HepG2 (cell line): ENCODE results near the gene PPAT. TPM values are rescaled to one million over a fixed set of nuclear protein-coding genes. Genes with fewer than 3 reads are reported as not detected.

Experiments used
- AHR ChIP-seq: IDR thresholded peaks from 2 replicates; pipeline ENCODE4 v1.6.1; 2018; ENCODE audit warnings: missing genetic modification reagents, missing compliant biosample characterization
- CHCHD3 ChIP-seq: sonication (generic); formaldehyde crosslinking; IDR thresholded peaks from 2 replicates; pipeline ENCODE4 v1.8.0; 2022; ENCODE audit warnings: mild to moderate bottlenecking, missing genetic modification reagents, moderate library complexity
- ESRRA ChIP-seq: sonication (generic); formaldehyde crosslinking; IDR thresholded peaks from 2 replicates; pipeline ENCODE4 v1.5.1; 2020; ENCODE audit warnings: mild to moderate bottlenecking, low read depth, missing genetic modification reagents
- FOSL1 ChIP-seq: sonication (generic); formaldehyde crosslinking; IDR thresholded peaks from 2 replicates; pipeline ENCODE4 v1.9.0; 2021; ENCODE audit warnings: missing genetic modification reagents, borderline replicate concordance
- MTA3 ChIP-seq: sonication (generic); formaldehyde crosslinking; IDR thresholded peaks from 2 replicates; pipeline ENCODE4 v1.4.0; 2020; ENCODE audit warnings: missing genetic modification reagents
- NCOA5 ChIP-seq: sonication (generic); formaldehyde crosslinking; IDR thresholded peaks from 2 replicates; pipeline ENCODE4 v1.4.0; 2020; ENCODE audit warnings: missing genetic modification reagents
- NR2F2 ChIP-seq: IDR thresholded peaks from 2 replicates; pipeline ENCODE4 v1.6.1; 2012; ENCODE audit warnings: low read depth, inconsistent platforms, borderline replicate concordance
- POGZ ChIP-seq: sonication (generic); formaldehyde crosslinking; IDR thresholded peaks from 2 replicates; pipeline ENCODE4 v1.4.0; 2020; ENCODE audit warnings: mild to moderate bottlenecking, missing genetic modification reagents
- RARG ChIP-seq: sonication (generic); formaldehyde crosslinking; IDR thresholded peaks from 2 replicates; pipeline ENCODE4 v1.4.0; 2020; ENCODE audit warnings: low read depth, mild to moderate bottlenecking, missing genetic modification reagents
- RELA ChIP-seq: sonication (generic); formaldehyde crosslinking; IDR thresholded peaks from 2 replicates; pipeline ENCODE4 v1.4.0; 2020; ENCODE audit warnings: missing genetic modification reagents
- SIN3B ChIP-seq: fragments of 150-350 bp; IDR thresholded peaks from 2 replicates; pipeline ENCODE4 v1.6.1; 2014; ENCODE audit warnings: low read length
- TRIM24 ChIP-seq: sonication (generic); formaldehyde crosslinking; IDR thresholded peaks from 2 replicates; pipeline ENCODE4 v1.8.0; 2022; ENCODE audit warnings: mild to moderate bottlenecking, missing genetic modification reagents
- ZNF605 ChIP-seq: sonication (generic); formaldehyde crosslinking; IDR thresholded peaks from 2 replicates; pipeline ENCODE4 v1.8.0; 2022; ENCODE audit warnings: mild to moderate bottlenecking, missing genetic modification reagents
- ZNF652 ChIP-seq: IDR thresholded peaks from 2 replicates; pipeline ENCODE4 v1.6.1; 2016; ENCODE audit warnings: low read depth, borderline replicate concordance
- ZSCAN20 ChIP-seq: sonication (generic); formaldehyde crosslinking; IDR thresholded peaks from 2 replicates; pipeline ENCODE4 v1.4.0; 2020; ENCODE audit warnings: missing genetic modification reagents, mild to moderate bottlenecking, borderline replicate concordance
- ZSCAN29 ChIP-seq: sonication (generic); formaldehyde crosslinking; conservative IDR thresholded peaks from 2 replicates; pipeline ENCODE4 v1.4.0; 2020; ENCODE audit warnings: mild to moderate bottlenecking, missing genetic modification reagents
- polyA plus RNA-seq, 8 experiments: library from polyadenylated mRNA; depleted of rRNA in 3 of 8; stranded (reverse) in 7 of 8; unstranded in 1 of 8; fragments of >200 nt; fragmentation: Illumina TruSeq in 4 of 8; extraction: Trizol in 4 of 8; gene quantifications; 2 replicates each; pipeline versions ENCODE4 v1.2.1 to v1.2.3, GENCODE V29; 2011 to 2016; ENCODE audit warnings: low read depth in 4 of 8, missing spikeins in 1 of 8, mixed read lengths in 1 of 8; ENCODE audit not compliant: insufficient read depth in 1 of 8
- total RNA-seq, 5 experiments: library from RNA; depleted of rRNA; stranded (reverse); fragments of >200 nt; fragmentation: Illumina TruSeq; extraction: Trizol; gene quantifications; 2 replicates each; pipeline ENCODE4 v1.2.3, GENCODE V29; 2016; ENCODE audit warnings: low read depth in 1 of 5
- TF ChIP-seq, protein P1 (sequence below): sonication (generic); formaldehyde crosslinking; IDR thresholded peaks from 2 replicates; pipeline ENCODE4 v1.5.1; 2020; ENCODE audit warnings: mild to moderate bottlenecking, missing genetic modification reagents, moderate library complexity
- TF ChIP-seq, protein P2 (sequence below): IDR thresholded peaks from 2 replicates; pipeline ENCODE4 v1.6.1; 2016; ENCODE audit warnings: mild to moderate bottlenecking, missing biosample characterization, missing genetic modification reagents
- TF ChIP-seq, protein P3 (sequence below): sonication (generic); formaldehyde crosslinking; IDR thresholded peaks from 2 replicates; pipeline ENCODE4 v1.4.0; 2020; ENCODE audit warnings: missing genetic modification reagents, mild to moderate bottlenecking, borderline replicate concordance
- TF ChIP-seq, protein P4 (sequence below): sonication (generic); formaldehyde crosslinking; conservative IDR thresholded peaks from 2 replicates; pipeline ENCODE4 v1.4.0; 2020; ENCODE audit warnings: mild to moderate bottlenecking, missing genetic modification reagents, moderate library complexity

PPAT gene
- total and polyA plus RNA-seq, 2 of the 13 experiments (the other 11 are each of a cell fraction or from before 2014, with no cell fraction given), result 16.9 to 62.6 TPM

DNA sequence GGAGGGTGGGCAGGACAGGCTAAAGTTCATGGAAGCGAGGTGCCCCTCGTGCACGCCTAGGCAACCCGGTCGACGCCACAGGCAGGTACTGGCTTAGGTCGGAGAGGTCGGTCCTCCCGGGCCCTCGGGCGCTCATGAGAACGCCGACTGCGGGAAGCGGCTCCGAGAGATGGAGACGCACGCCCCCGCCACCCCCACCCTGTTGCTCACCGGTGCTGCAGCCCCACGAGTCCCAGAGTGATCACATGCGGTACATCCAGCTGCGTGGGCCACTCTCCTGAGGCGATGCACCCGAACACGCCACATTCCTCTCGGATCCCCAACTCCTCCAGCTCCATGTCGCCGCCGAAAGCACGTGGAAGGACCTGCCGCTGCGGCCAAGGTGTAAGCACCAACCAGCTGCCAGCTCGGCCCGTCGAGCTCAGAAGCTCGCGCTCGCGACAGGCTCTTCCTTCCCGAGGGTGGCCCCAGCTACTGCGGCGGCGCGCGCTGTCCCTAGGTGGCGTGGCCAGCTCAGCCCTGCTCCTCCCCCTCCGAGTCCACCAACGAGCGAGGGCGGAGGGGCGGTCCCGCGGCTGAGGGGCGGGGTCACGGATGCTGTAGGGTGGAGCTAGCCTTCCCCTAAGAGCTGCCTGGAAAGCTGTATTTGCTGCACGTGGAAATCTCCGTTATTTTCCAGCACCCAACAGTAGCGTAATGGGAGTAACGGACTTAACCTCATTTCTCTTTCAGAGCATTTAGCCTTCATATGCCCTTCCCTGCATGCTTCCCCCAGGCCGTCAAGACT is at the start of gene PPAT (continued):
- TF ChIP-seq POGZ (CRISPR knock-in tag) (peak; percentile 32; the same call in 1 of the 2 replicates), ZNF652 (CRISPR knock-in tag) (no peak), FOSL1 (CRISPR knock-in tag) (no peak), ZSCAN29 (CRISPR knock-in tag) (peak; percentile 40; the same call in 1 of the 2 replicates), RELA (0 out of 2 replicates have a peak, but pooled peaks have one; percentile 43), NCOA5 (CRISPR knock-in tag) (no peak), RARG (CRISPR knock-in tag) (no peak), MTA3 (CRISPR knock-in tag) (no peak), AHR (peak; percentile 32; the same call in 1 of the 2 replicates), NR2F2 (no peak), ZNF605 (CRISPR knock-in tag) (peak; percentile 93), SIN3B (no peak; the same call in 1 of the 2 replicates), TRIM24 (CRISPR knock-in tag) (no peak), ESRRA (CRISPR knock-in tag) (no peak), ZSCAN20 (CRISPR knock-in tag) (peak; percentile 83; the same call in 1 of the 2 replicates), CHCHD3 (CRISPR knock-in tag) (peak; percentile 13; the same call in 1 of the 2 replicates)
- TF ChIP-seq, protein P1, sequence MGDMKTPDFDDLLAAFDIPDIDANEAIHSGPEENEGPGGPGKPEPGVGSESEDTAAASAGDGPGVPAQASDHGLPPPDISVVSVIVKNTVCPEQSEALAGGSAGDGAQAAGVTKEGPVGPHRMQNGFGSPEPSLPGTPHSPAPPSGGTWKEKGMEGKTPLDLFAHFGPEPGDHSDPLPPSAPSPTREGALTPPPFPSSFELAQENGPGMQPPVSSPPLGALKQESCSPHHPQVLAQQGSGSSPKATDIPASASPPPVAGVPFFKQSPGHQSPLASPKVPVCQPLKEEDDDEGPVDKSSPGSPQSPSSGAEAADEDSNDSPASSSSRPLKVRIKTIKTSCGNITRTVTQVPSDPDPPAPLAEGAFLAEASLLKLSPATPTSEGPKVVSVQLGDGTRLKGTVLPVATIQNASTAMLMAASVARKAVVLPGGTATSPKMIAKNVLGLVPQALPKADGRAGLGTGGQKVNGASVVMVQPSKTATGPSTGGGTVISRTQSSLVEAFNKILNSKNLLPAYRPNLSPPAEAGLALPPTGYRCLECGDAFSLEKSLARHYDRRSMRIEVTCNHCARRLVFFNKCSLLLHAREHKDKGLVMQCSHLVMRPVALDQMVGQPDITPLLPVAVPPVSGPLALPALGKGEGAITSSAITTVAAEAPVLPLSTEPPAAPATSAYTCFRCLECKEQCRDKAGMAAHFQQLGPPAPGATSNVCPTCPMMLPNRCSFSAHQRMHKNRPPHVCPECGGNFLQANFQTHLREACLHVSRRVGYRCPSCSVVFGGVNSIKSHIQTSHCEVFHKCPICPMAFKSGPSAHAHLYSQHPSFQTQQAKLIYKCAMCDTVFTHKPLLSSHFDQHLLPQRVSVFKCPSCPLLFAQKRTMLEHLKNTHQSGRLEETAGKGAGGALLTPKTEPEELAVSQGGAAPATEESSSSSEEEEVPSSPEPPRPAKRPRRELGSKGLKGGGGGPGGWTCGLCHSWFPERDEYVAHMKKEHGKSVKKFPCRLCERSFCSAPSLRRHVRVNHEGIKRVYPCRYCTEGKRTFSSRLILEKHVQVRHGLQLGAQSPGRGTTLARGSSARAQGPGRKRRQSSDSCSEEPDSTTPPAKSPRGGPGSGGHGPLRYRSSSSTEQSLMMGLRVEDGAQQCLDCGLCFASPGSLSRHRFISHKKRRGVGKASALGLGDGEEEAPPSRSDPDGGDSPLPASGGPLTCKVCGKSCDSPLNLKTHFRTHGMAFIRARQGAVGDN (CRISPR knock-in tag), result peak; percentile 98
- TF ChIP-seq, protein P2, sequence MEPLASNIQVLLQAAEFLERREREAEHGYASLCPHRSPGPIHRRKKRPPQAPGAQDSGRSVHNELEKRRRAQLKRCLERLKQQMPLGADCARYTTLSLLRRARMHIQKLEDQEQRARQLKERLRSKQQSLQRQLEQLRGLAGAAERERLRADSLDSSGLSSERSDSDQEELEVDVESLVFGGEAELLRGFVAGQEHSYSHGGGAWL (CRISPR knock-in tag), result 0 out of 2 replicates have a peak, but pooled peaks have one; percentile 45
- TF ChIP-seq, protein P3, sequence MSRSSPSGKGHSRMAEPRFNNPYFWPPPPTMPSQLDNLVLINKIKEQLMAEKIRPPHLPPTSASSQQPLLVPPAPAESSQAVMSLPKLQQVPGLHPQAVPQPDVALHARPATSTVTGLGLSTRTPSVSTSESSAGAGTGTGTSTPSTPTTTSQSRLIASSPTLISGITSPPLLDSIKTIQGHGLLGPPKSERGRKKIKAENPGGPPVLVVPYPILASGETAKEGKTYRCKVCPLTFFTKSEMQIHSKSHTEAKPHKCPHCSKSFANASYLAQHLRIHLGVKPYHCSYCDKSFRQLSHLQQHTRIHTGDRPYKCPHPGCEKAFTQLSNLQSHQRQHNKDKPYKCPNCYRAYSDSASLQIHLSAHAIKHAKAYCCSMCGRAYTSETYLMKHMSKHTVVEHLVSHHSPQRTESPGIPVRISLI (CRISPR knock-in tag), result peak; percentile 52; the same call in 1 of the 2 replicates
- TF ChIP-seq, protein P4, sequence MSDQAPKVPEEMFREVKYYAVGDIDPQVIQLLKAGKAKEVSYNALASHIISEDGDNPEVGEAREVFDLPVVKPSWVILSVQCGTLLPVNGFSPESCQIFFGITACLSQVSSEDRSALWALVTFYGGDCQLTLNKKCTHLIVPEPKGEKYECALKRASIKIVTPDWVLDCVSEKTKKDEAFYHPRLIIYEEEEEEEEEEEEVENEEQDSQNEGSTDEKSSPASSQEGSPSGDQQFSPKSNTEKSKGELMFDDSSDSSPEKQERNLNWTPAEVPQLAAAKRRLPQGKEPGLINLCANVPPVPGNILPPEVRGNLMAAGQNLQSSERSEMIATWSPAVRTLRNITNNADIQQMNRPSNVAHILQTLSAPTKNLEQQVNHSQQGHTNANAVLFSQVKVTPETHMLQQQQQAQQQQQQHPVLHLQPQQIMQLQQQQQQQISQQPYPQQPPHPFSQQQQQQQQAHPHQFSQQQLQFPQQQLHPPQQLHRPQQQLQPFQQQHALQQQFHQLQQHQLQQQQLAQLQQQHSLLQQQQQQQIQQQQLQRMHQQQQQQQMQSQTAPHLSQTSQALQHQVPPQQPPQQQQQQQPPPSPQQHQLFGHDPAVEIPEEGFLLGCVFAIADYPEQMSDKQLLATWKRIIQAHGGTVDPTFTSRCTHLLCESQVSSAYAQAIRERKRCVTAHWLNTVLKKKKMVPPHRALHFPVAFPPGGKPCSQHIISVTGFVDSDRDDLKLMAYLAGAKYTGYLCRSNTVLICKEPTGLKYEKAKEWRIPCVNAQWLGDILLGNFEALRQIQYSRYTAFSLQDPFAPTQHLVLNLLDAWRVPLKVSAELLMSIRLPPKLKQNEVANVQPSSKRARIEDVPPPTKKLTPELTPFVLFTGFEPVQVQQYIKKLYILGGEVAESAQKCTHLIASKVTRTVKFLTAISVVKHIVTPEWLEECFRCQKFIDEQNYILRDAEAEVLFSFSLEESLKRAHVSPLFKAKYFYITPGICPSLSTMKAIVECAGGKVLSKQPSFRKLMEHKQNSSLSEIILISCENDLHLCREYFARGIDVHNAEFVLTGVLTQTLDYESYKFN (CRISPR knock-in tag), result 0 out of 2 replicates have a peak, but pooled peaks have one; percentile 25
